HepG2 (cell line): ENCODE results near the gene CEP128. TPM values are rescaled to one million over a fixed set of nuclear protein-coding genes. Genes with fewer than 3 reads are reported as not detected.

ENCODE experiments used
- AKNA ChIP-seq: sonication (generic); formaldehyde crosslinking; IDR thresholded peaks from 2 replicates; pipeline ENCODE4 v1.4.0; 2020; ENCODE audit warnings: missing genetic modification reagents, borderline replicate concordance
- BRD4 ChIP-seq: sonication (generic); formaldehyde crosslinking; IDR thresholded peaks from 2 replicates; pipeline ENCODE4 v1.4.0; 2020; ENCODE audit warnings: missing genetic modification reagents
- IRF1 ChIP-seq: sonication (generic); formaldehyde crosslinking; IDR thresholded peaks from 2 replicates; pipeline ENCODE4 v1.4.0; 2020; ENCODE audit warnings: low read depth, mild to moderate bottlenecking, missing genetic modification reagents
- KAT2B ChIP-seq: fragments of 150-350 bp; IDR thresholded peaks from 2 replicates; pipeline ENCODE4 v1.6.1; 2014; ENCODE audit warnings: low read depth, low read length, borderline replicate concordance
- MNT ChIP-seq: fragments of 450-650 bp; IDR thresholded peaks from 2 replicates; pipeline ENCODE4 v1.6.1; 2016
- ZBTB34 ChIP-seq: sonication (generic); formaldehyde crosslinking; IDR thresholded peaks from 2 replicates; pipeline ENCODE4 v1.8.0; 2022; ENCODE audit warnings: mild to moderate bottlenecking, missing genetic modification reagents
- ZSCAN5A ChIP-seq: sonication (generic); formaldehyde crosslinking; IDR thresholded peaks from 2 replicates; pipeline ENCODE4 v1.8.0; 2022; ENCODE audit warnings: mild to moderate bottlenecking, missing genetic modification reagents, borderline replicate concordance
- polyA plus RNA-seq, 8 experiments: library from polyadenylated mRNA; depleted of rRNA in 3 of 8; stranded (reverse) in 7 of 8; unstranded in 1 of 8; fragments of >200 nt; fragmentation: Illumina TruSeq in 4 of 8; extraction: Trizol in 4 of 8; gene quantifications; 2 replicates each; pipeline versions ENCODE4 v1.2.1 to v1.2.3, GENCODE V29; 2011 to 2016; ENCODE audit warnings: low read depth in 4 of 8, missing spikeins in 1 of 8, mixed read lengths in 1 of 8; ENCODE audit not compliant: insufficient read depth in 1 of 8
- total RNA-seq, 5 experiments: library from RNA; depleted of rRNA; stranded (reverse); fragments of >200 nt; fragmentation: Illumina TruSeq; extraction: Trizol; gene quantifications; 2 replicates each; pipeline ENCODE4 v1.2.3, GENCODE V29; 2016; ENCODE audit warnings: low read depth in 1 of 5

CEP128 gene
- total and polyA plus RNA-seq, 2 of the 13 experiments (the other 11 are each of a cell fraction or from before 2014, with no cell fraction given) = 1.3 to 7.5 TPM

- TF ChIP-seq AKNA (CRISPR knock-in tag) = no peak
- TF ChIP-seq BRD4 (CRISPR knock-in tag) = no peak
- TF ChIP-seq ZBTB34 (CRISPR knock-in tag) = no peak
- TF ChIP-seq MNT = no peak
- no peak for TF ChIP-seq ZSCAN5A
- TF ChIP-seq IRF1 (CRISPR knock-in tag) = no peak
- no peak for TF ChIP-seq KAT2B
Observed at GRCh38 chr14:80692903-80693302, 248.6 kb downstream of the CEP128 start (continued).
